Panc1 (cell line): ENCODE measurements around the gene GJB6. TPM values are rescaled to one million over a fixed set of nuclear protein-coding genes. Genes with fewer than 3 reads are reported as not detected.

Experiments
- ATAC-seq: fragments of 200-7000 bp; cut with Tn5 transposase; 2 replicates; pipeline ENCODE4 v1.9.1; 2020; ENCODE audit warnings: mild to moderate bottlenecking, moderate library complexity
- BruUV-seq: library from RNA; stranded (reverse); fragments of 400-500 nt; replicated peaks from 2 replicates; lab custom pipeline; 2021; lab: Mats Ljungman, UMichigan
- CTCF ChIA-PET: fragments of 300-600 bp; sonication (Branson Sonifier 250); formaldehyde crosslinking; loops from one replicate; lab custom pipeline; 2022; ENCODE audit warnings: antibody characterized with exemption; lab: Charles Lee
- POLR2A ChIA-PET: fragments of 300-600 bp; sonication (Branson Sonifier 250); formaldehyde crosslinking; loops from one replicate; lab custom pipeline; 2022; ENCODE audit warnings: antibody characterized with exemption; lab: Charles Lee
- DNase-seq: peaks from one replicate; pipeline ENCODE4 v3.0.0-alpha.2; 2010; ENCODE audit warnings: low read depth, low spot score
- H3K27ac ChIP-seq: 2 replicates; pipeline ENCODE4 v1.5.1; 2011; ENCODE audit warnings: mild to moderate bottlenecking, low read length, inconsistent platforms
- H3K27me3 ChIP-seq: fragments of 200-500 bp; sonication (Bioruptor generic); 2 replicates; pipeline ENCODE4 v1.6.0; 2014; ENCODE audit warnings: low read length, inconsistent platforms; ENCODE audit not compliant: control insufficient read depth, insufficient read depth
- H3K36me3 ChIP-seq: fragments of 200-500 bp; sonication (Bioruptor generic); 2 replicates; pipeline ENCODE4 v1.5.1; 2014; ENCODE audit warnings: inconsistent platforms, mild to moderate bottlenecking, low read length, moderate library complexity; ENCODE audit not compliant: control insufficient read depth, insufficient read depth
- H3K4me1 ChIP-seq: 2 replicates; pipeline ENCODE4 v1.5.1; 2011; ENCODE audit warnings: inconsistent platforms, mild to moderate bottlenecking, low read length, moderate library complexity; ENCODE audit not compliant: control insufficient read depth, insufficient read depth
- H3K4me3 ChIP-seq, 2 experiments: 2 replicates each; pipeline ENCODE4 v1.5.1; 2011 to 2012; ENCODE audit warnings: low read depth in 2 of 2, low read length in 2 of 2, mild to moderate bottlenecking in 2 of 2, inconsistent platforms in 1 of 2, moderate library complexity in 1 of 2
- H3K9me3 ChIP-seq: fragments of 200-500 bp; sonication (Bioruptor generic); 2 replicates; pipeline ENCODE4 v1.5.1; 2014; ENCODE audit warnings: low read depth, mild to moderate bottlenecking, inconsistent platforms, low read length, moderate library complexity; ENCODE audit not compliant: control insufficient read depth, insufficient read depth
- POLR2AphosphoS5 ChIP-seq: IDR thresholded peaks from 2 replicates; pipeline ENCODE4 v1.6.1; 2012; ENCODE audit warnings: mild to moderate bottlenecking, low read depth, low read length, moderate library complexity
- REST ChIP-seq, 2 experiments: IDR thresholded peaks; 2 replicates each; pipeline ENCODE4 v1.6.1; 2011 to 2012; ENCODE audit warnings: low read depth in 2 of 2, control low read depth in 1 of 2, low read length in 1 of 2, mild to moderate bottlenecking in 1 of 2, moderate library complexity in 1 of 2; ENCODE audit not compliant: insufficient read depth in 1 of 2
- SIN3A ChIP-seq: IDR thresholded peaks from 2 replicates; pipeline ENCODE4 v1.6.1; 2012; ENCODE audit warnings: low read depth, mild to moderate bottlenecking, low read length, moderate library complexity, borderline replicate concordance; ENCODE audit not compliant: insufficient read depth
- TCF7L2 ChIP-seq: IDR thresholded peaks from 2 replicates; pipeline ENCODE4 v1.6.1; 2011; ENCODE audit warnings: mild to moderate bottlenecking, low read depth, low read length, inconsistent platforms
- in situ Hi-C: cut with HindIII; loops from 2 replicates; pipeline ENCODE4 v1.10.0; 2016; ENCODE audit warnings: low sequenced_read_pairs, low pct_unique_long_range_greater_than_20kb
- intact Hi-C: fragments of 100-400 bp; cut with micrococcal nuclease; formaldehyde crosslinking; loops from one replicate; pipeline ENCODE4 v1.10.0; 2022; ENCODE audit not compliant: unreplicated experiment
- total RNA-seq: library from RNA; stranded (reverse); gene quantifications from one replicate; pipeline ENCODE4 v1.2.1, GENCODE V29; 2021; ENCODE audit not compliant: unreplicated experiment
- TF ChIP-seq, protein P1 (sequence below): fragments of 450-650 bp; IDR thresholded peaks from 2 replicates; pipeline ENCODE4 v1.5.1; 2017; ENCODE audit warnings: mild to moderate bottlenecking

Gene GJB6
- total RNA-seq, 1 experiment from 2014 or later = 6.3 TPM

DNA sequence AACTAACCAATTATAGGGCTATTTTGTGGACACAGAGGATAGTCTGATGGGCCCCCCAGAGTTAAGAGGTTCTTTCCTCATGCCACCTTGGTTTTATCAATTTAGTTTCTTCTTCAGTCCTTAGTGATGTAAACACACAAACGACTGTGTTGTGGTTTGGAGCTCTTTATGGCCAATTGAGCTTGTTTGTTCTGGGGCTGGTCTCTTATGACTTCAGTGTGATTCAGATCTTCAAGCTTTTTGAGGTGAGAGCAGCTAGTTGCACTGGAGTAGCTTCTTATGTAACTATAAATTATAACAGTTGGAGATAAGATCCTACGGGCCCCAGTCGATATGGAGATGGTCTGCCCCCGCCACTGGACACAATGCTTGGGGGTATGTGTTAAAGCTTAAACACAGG is 22.0 kb upstream of the GJB6 start:
- no peak overlapping the region for H3K27ac ChIP-seq
- no peak for DNase-seq
- CTCF ChIA-PET = no interaction called here
- H3K27me3 ChIP-seq = no peaks in the 10 kb centered on the region
- H3K36me3 ChIP-seq = no peaks in the 10 kb centered on the region
- no peak overlapping the region for H3K4me3 ChIP-seq
- POLR2A ChIA-PET = no interaction called here
- in situ Hi-C loops = no loop called here
- H3K9me3 ChIP-seq = no peaks in the 10 kb centered on the region
- no peak for TF ChIP-seq POLR2AphosphoS5
- no peak for TF ChIP-seq TCF7L2
- TF ChIP-seq, protein P1, sequence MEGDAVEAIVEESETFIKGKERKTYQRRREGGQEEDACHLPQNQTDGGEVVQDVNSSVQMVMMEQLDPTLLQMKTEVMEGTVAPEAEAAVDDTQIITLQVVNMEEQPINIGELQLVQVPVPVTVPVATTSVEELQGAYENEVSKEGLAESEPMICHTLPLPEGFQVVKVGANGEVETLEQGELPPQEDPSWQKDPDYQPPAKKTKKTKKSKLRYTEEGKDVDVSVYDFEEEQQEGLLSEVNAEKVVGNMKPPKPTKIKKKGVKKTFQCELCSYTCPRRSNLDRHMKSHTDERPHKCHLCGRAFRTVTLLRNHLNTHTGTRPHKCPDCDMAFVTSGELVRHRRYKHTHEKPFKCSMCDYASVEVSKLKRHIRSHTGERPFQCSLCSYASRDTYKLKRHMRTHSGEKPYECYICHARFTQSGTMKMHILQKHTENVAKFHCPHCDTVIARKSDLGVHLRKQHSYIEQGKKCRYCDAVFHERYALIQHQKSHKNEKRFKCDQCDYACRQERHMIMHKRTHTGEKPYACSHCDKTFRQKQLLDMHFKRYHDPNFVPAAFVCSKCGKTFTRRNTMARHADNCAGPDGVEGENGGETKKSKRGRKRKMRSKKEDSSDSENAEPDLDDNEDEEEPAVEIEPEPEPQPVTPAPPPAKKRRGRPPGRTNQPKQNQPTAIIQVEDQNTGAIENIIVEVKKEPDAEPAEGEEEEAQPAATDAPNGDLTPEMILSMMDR = no peak
- BruUV-seq = no TSS peak
- H3K4me1 ChIP-seq = no peaks in the 10 kb centered on the region
- ATAC-seq = no peak
- intact Hi-C loops = no loop called here

DNA sequence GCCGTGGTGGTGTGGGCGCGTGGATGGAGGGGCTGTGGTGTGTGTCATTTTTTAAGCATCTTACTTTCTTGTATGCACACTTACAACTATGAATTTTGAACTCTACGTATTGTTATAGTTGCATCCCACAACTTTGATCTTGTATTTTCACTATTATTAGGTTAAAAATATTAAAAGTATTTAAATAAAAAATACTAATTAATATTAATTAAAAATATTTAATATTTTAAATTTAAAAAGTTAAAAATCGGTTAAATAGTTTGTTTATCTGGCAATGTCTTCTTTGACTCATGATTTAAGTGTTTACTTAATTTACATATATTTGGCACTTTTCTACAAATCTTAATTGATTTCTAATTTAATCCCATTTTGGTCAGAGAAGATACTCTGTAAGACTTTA is 17.8 kb upstream of the GJB6 start:
- TF ChIP-seq, protein P1 = no peak
- TF ChIP-seq POLR2AphosphoS5 (no peak), REST (IDR thresholded peaks at IDR 0.05; ENCODE audit: insufficient read depth in 1 of 2, low read depth in 2 of 2, low read length in 1 of 2) (no peak), TCF7L2 (no peak), SIN3A (no peak)
- no peaks in the 10 kb centered on the region for H3K27me3 ChIP-seq
- ATAC-seq (no peak), DNase-seq (no peak)
- no peaks in the 10 kb centered on the region for H3K9me3 ChIP-seq
- in situ Hi-C loops (no loop called here), intact Hi-C loops (no loop called here)
- no peaks in the 10 kb centered on the region for H3K4me1 ChIP-seq
- POLR2A ChIA-PET = no interaction called here
- CTCF ChIA-PET = no interaction called here
- no peak overlapping the region for H3K4me3 ChIP-seq
- no peaks in the 10 kb centered on the region for H3K36me3 ChIP-seq
- no peak overlapping the region for H3K27ac ChIP-seq
- BruUV-seq = no TSS peak
